Activated naive CD4-positive, alpha-beta T cell treated with anti-CD3 and anti-CD28 coated beads, Interleukin-2, amount 10 ng/mL, durations not matched to agents 7 days and 5 days (primary cell): Measurements from ENCODE around the gene TAS2R3.

Experiments
- CTCF ChIA-PET: fragments of 350-600 bp; sonication (Branson Sonifier 250); formaldehyde crosslinking; loops from one replicate; lab custom pipeline; 2021; ENCODE audit warnings: antibody characterized with exemption; lab: Charles Lee
- DNase-seq: peaks from one replicate; pipeline ENCODE4 v3.0.0-alpha.2; 2020
- H3K27ac Mint-ChIP-seq: one replicate; pipeline ENCODE4 v1.8.0; 2021; ENCODE audit warnings: mild to moderate bottlenecking, moderate library complexity, mixed read lengths
- H3K27me3 Mint-ChIP-seq: one replicate; pipeline ENCODE4 v1.8.0; 2021; ENCODE audit warnings: mild to moderate bottlenecking, mixed read lengths
- H3K36me3 Mint-ChIP-seq: one replicate; pipeline ENCODE4 v1.8.0; 2021; ENCODE audit warnings: mixed read lengths
- H3K4me1 Mint-ChIP-seq: one replicate; pipeline ENCODE4 v1.8.0; 2021; ENCODE audit warnings: mixed read lengths
- H3K4me3 Mint-ChIP-seq: one replicate; pipeline ENCODE4 v1.8.0; 2021; ENCODE audit warnings: mild to moderate bottlenecking, moderate library complexity, mixed read lengths
- H3K9me3 Mint-ChIP-seq: one replicate; pipeline ENCODE4 v1.8.0; 2021; ENCODE audit warnings: mixed read lengths

TAS2R3 gene, protein sequence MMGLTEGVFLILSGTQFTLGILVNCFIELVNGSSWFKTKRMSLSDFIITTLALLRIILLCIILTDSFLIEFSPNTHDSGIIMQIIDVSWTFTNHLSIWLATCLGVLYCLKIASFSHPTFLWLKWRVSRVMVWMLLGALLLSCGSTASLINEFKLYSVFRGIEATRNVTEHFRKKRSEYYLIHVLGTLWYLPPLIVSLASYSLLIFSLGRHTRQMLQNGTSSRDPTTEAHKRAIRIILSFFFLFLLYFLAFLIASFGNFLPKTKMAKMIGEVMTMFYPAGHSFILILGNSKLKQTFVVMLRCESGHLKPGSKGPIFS

DNA sequence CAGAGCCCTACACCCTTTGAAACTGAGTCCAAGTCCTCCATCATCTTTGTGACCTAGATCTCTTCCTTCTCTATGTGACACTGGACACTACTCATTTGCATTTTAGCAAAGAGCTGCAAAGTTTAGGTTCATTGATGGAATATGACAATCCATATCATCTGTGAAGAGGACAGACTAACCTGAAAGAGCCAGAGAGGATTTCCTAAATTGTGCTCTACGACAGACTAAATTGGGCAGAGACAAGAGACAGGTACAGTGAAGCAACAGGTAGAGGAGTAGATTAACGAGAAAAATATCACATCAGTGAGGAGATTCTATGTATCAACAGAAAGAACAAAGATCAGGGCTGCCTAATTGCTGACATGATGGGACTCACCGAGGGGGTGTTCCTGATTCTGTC, at the start of gene TAS2R3:
Gene TAS2R3 (plus strand): TSS at position 301 of the 400 bp plus-strand sequence. CDS start 62 bp downstream, at position 363.
- no peaks in the 10 kb centered on the region for H3K4me1 Mint-ChIP-seq
- no peak for DNase-seq
- H3K27ac Mint-ChIP-seq = no peak within 1 kb of the TSS
- CTCF ChIA-PET = interaction anchor here (1.1 to 1.4 kb wide), 2 partner anchors 20 to 26 kb away, joined by 3 to 4 read pairs; partner anchors contain the start of gene SSBP1
- no peak within 1 kb of the TSS for H3K4me3 Mint-ChIP-seq
- H3K27me3 Mint-ChIP-seq = no peaks in the 10 kb centered on the region
- H3K9me3 Mint-ChIP-seq = no peaks in the 10 kb centered on the region
- peaks cover 36% of the 10 kb centered on the region for H3K36me3 Mint-ChIP-seq

- no peak for DNase-seq
- H3K27ac Mint-ChIP-seq = no peak overlapping the region
- no peaks in the 10 kb centered on the region for H3K9me3 Mint-ChIP-seq
- no peaks in the 10 kb centered on the region for H3K27me3 Mint-ChIP-seq
- CTCF ChIA-PET = no interaction called here
- H3K4me3 Mint-ChIP-seq = no peak overlapping the region
- no peaks in the 10 kb centered on the region for H3K36me3 Mint-ChIP-seq
- H3K4me1 Mint-ChIP-seq = peaks cover 14% of the 10 kb centered on the region
Observed at GRCh38 chr7:141714571-141714970, 49.3 kb upstream of the TAS2R3 start.

DNA sequence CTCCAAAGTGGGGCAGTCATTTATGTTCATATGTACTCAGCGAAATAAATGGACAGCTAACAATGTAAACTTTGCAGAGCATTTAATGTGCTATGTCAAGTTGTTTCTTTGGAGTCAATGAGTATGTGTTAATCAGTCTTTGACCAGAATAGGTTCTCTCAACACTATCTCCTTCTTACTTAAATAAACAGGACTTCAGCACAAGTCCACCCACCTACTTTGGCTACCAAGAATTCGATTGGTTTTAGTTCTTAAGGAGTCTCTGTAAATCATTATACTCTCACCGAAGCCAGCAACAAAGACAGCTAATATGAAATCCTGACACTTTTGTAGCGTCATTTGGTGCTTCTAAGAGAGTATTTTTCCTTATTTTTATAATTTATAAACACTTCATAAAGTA, 48.9 kb upstream of the TAS2R3 start:
- H3K4me1 Mint-ChIP-seq = peaks cover 16% of the 10 kb centered on the region
- CTCF ChIA-PET = no interaction called here
- H3K4me3 Mint-ChIP-seq = no peak overlapping the region
- DNase-seq = no peak
- no peak overlapping the region for H3K27ac Mint-ChIP-seq
- no peaks in the 10 kb centered on the region for H3K9me3 Mint-ChIP-seq
- no peaks in the 10 kb centered on the region for H3K36me3 Mint-ChIP-seq
- H3K27me3 Mint-ChIP-seq = no peaks in the 10 kb centered on the region

DNA sequence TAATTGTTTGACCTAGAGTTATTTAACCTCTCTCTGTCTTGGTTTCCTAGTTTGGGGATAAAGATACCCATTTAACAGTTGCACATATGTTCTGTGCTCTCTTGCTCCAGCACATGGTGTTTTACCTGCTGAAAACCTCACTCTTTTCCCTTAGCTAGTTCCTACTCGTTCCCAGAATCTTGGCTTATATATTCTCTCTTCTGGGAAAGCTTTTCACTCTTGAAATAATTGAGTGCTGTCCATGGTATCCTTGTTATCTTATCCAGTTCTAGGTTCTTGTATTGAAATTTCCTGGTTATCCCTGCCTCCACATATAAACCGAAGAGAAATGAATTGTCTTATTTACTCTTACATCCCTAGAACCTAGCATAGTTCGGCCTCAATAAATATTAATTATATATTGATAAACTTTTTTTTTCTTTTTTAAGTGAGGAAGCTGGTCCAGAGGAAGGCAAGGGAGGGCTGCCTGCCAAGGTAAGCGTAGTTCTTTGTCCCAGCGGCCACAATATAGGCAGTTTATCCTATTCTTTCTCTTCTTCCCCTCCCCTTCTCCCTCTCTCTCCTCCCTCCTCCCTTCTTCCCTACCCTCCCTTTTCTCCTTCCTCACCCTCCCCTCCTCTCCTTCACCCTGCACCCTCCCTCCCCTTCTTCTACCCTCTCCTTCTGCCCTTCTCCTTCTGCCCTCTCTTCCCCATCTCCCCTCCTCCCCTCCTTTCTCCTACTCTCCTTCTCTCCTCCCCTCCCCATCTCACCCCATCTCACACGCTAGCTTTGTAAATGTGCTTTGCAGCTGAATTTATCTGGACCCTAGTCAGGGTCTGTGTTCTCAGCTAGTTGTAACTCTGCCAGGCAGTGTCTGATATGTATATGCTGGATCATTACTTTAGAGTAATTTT, 47.9 kb upstream of the TAS2R3 start:
- Mint-ChIP-seq H3K36me3 (no peaks in the 10 kb centered on the region), H3K27ac (no peak overlapping the region), H3K4me1 (peaks cover 17% of the 10 kb centered on the region), H3K9me3 (no peaks in the 10 kb centered on the region), H3K4me3 (no peak overlapping the region), H3K27me3 (no peaks in the 10 kb centered on the region)
- DNase-seq = no peak
- CTCF ChIA-PET = interaction anchor here (0.6 kb wide), 1 partner anchor 160 kb away, joined by 3 read pairs; no protein-coding TSS in a partner anchor

- H3K27me3 Mint-ChIP-seq = no peaks in the 10 kb centered on the region
- no peak overlapping the region for H3K4me3 Mint-ChIP-seq
- no peak overlapping the region for H3K27ac Mint-ChIP-seq
- no peaks in the 10 kb centered on the region for H3K9me3 Mint-ChIP-seq
- CTCF ChIA-PET = no interaction called here
- H3K36me3 Mint-ChIP-seq = no peaks in the 10 kb centered on the region
- DNase-seq = no peak
- H3K4me1 Mint-ChIP-seq = peaks cover 5% of the 10 kb centered on the region
Observed at GRCh38 chr7:141717450-141717849, 46.4 kb upstream of the TAS2R3 start.

DNA sequence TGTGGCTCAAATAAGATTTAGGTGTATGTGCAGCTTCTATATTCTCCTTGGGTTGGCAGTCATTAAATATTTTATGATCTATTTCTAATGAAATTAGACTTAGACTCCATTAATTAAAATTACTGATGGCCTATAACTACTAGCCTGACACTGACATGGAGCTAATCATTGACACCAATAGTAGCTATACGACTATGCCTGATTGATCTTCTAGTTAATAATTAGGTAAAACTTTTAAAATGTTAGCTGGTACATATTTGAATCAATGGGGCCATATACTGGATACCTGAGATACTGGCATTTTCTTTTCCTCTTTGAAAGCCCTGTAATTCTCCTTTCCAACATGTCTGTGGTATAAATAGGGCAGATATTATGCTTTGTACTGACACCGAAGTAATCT, 41.4 kb upstream of the TAS2R3 start:
- no peaks in the 10 kb centered on the region for H3K9me3 Mint-ChIP-seq
- CTCF ChIA-PET = no interaction called here
- no peak overlapping the region for H3K27ac Mint-ChIP-seq
- H3K4me1 Mint-ChIP-seq = peaks cover 5% of the 10 kb centered on the region
- DNase-seq = no peak
- no peaks in the 10 kb centered on the region for H3K27me3 Mint-ChIP-seq
- no peak overlapping the region for H3K4me3 Mint-ChIP-seq
- no peaks in the 10 kb centered on the region for H3K36me3 Mint-ChIP-seq

- H3K9me3 Mint-ChIP-seq = no peaks in the 10 kb centered on the region
- H3K27ac Mint-ChIP-seq = no peak overlapping the region
- no peak for DNase-seq
- no peaks in the 10 kb centered on the region for H3K27me3 Mint-ChIP-seq
- no peak overlapping the region for H3K4me3 Mint-ChIP-seq
- CTCF ChIA-PET = interaction anchor here (1.6 kb wide), 1 partner anchor 9 kb away, joined by 4 read pairs; the partner anchor contains the start of gene SSBP1
- H3K36me3 Mint-ChIP-seq = no peaks in the 10 kb centered on the region
- no peaks in the 10 kb centered on the region for H3K4me1 Mint-ChIP-seq
Observed at GRCh38 chr7:141729020-141729419, 34.9 kb upstream of the TAS2R3 start.

DNA sequence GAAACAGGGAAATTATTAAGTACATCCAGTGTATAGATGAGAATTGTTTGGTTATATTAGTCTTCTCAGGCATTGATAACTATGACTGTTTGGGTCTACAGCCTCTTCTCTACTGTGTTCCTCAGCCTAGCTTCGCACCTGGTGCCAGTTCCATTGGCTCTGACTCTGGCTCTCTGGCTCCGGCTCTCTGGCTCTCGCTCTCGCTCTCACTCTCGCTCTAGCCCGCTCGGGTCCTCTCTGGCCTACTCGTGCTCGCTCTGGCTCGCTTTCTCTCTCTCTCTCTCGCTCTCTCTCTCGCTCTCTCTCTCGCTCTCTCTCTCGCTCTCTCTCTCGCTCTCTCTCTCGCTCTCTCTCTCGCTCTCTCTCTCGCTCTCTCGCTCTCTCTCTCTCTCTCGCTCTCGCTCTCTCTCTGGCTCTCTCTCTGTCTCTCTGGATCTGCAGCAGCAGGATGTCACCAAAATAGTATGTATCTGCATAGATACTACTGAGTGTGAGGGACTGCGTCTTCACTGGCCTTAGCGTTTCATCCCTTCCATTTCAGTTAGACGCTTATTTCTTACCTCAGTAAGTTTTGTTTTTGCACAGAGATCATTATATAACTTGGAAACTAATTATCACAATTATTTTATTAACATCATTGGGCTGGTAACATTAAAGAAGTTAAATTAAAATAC, 32.3 kb upstream of the TAS2R3 start:
- Mint-ChIP-seq H3K27me3 (no peaks in the 10 kb centered on the region), H3K4me3 (no peak overlapping the region), H3K27ac (no peak overlapping the region), H3K9me3 (no peaks in the 10 kb centered on the region), H3K4me1 (peaks cover under 1% of the 10 kb centered on the region), H3K36me3 (no peaks in the 10 kb centered on the region)
- CTCF ChIA-PET = no interaction called here
- DNase-seq = no peak

GRCh38 chr7:141737118-141737835, 26.6 kb upstream of the TAS2R3 start:
- Mint-ChIP-seq H3K27me3 (no peaks in the 10 kb centered on the region), H3K36me3 (peaks cover 27% of the 10 kb centered on the region), H3K9me3 (no peaks in the 10 kb centered on the region), H3K4me1 (peaks cover 32% of the 10 kb centered on the region), H3K4me3 (peak overlapping the region; percentile 94), H3K27ac (peak overlapping the region; percentile 96)
- DNase-seq = no peak
- CTCF ChIA-PET = interaction anchor here (0.7 to 3.8 kb wide), 22 partner anchors 8 to 723 kb away, joined by 3 to 52 read pairs (median 4); partner anchors contain the start of genes DENND11, MRPS33 and TAS2R3

GRCh38 chr7:141737836-141738591, 25.9 kb upstream of the TAS2R3 start, which contains the start of gene SSBP1:
Gene SSBP1 (plus strand): TSS chr7:141738358. CDS start chr7:141739167, 809 bp downstream.
- peaks cover 33% of the 10 kb centered on the region for H3K4me1 Mint-ChIP-seq
- H3K27ac Mint-ChIP-seq = peak within 1 kb of the TSS; percentile 96
- H3K4me3 Mint-ChIP-seq = peak within 1 kb of the TSS; percentile 94
- no peaks in the 10 kb centered on the region for H3K27me3 Mint-ChIP-seq
- peaks cover 32% of the 10 kb centered on the region for H3K36me3 Mint-ChIP-seq
- peak; percentile 94 for DNase-seq
- CTCF ChIA-PET = interaction anchor here (0.7 to 3.8 kb wide), 24 partner anchors 8 to 1502 kb away, joined by 3 to 52 read pairs (median 4); partner anchors contain the start of genes DENND11, MRPS33 and TAS2R3
- no peaks in the 10 kb centered on the region for H3K9me3 Mint-ChIP-seq

- Mint-ChIP-seq H3K4me1 (peaks cover 33% of the 10 kb centered on the region), H3K27me3 (no peaks in the 10 kb centered on the region), H3K4me3 (peak overlapping the region; percentile 94), H3K9me3 (no peaks in the 10 kb centered on the region), H3K36me3 (peaks cover 37% of the 10 kb centered on the region), H3K27ac (peak overlapping the region; percentile 96)
- CTCF ChIA-PET = interaction anchor here (0.8 to 3.8 kb wide), 15 partner anchors 10 to 1502 kb away, joined by 3 to 52 read pairs (median 5); partner anchors contain the start of genes DENND11, MRPS33 and TAS2R3
- no peak for DNase-seq
Observed at GRCh38 chr7:141738592-141739013, 25.3 kb upstream of the TAS2R3 start.

GRCh38 chr7:141739250-141739649, 24.6 kb upstream of the TAS2R3 start:
- DNase-seq = no peak
- Mint-ChIP-seq H3K9me3 (no peaks in the 10 kb centered on the region), H3K4me3 (peak overlapping the region; percentile 94), H3K27ac (peak overlapping the region; percentile 96), H3K36me3 (peaks cover 43% of the 10 kb centered on the region), H3K4me1 (peaks cover 33% of the 10 kb centered on the region), H3K27me3 (no peaks in the 10 kb centered on the region)
- CTCF ChIA-PET = interaction anchor here (1.0 to 3.5 kb wide), 6 partner anchors 13 to 726 kb away, joined by 3 to 17 read pairs (median 8); partner anchors contain the start of gene DENND11
